HG03520 (cell line): ENCODE measurements around the gene ZNF438.
"Not testable (repeated sequence)": the region's sequence is repeated elsewhere in the genome, so short reads cannot be mapped to it uniquely, and the experiment has no call there.

Source experiments
- ATAC-seq: cut with Tn5 transposase; IDR thresholded peaks from one replicate; pipeline ENCODE4 v1.9.1; 2021; ENCODE audit warnings: mild to moderate bottlenecking, moderate library complexity; ENCODE audit not compliant: unreplicated experiment

The ZNF438 gene

GRCh38 chr10:30988831-30989435 is 42.7 kb downstream of the ZNF438 start:
- ATAC-seq, result no peak

GRCh38 chr10:30987463-30987862 is 44.2 kb downstream of the ZNF438 start:
- no peak for ATAC-seq

GRCh38 chr10:30986053-30986555 is 45.6 kb downstream of the ZNF438 start:
- ATAC-seq, result no peak

GRCh38 chr10:30985512-30985911 is 46.2 kb downstream of the ZNF438 start:
- no peak for ATAC-seq

GRCh38 chr10:30984563-30985328 is 46.9 kb downstream of the ZNF438 start:
- no peak for ATAC-seq

GRCh38 chr10:30983209-30983608 is 48.5 kb downstream of the ZNF438 start:
- not testable (repeated sequence) for ATAC-seq

GRCh38 chr10:30980951-30981616 is 50.6 kb downstream of the ZNF438 start:
- no peak for ATAC-seq

- ATAC-seq, result no peak
These were observed 51.7 kb downstream of the ZNF438 start for GRCh38 chr10:30979956-30980355.

- ATAC-seq, result no peak
These were observed 52.8 kb downstream of the ZNF438 start for GRCh38 chr10:30978843-30979242.

- ATAC-seq, result no peak
These were observed 54.3 kb downstream of the ZNF438 start for GRCh38 chr10:30977385-30977784.

GRCh38 chr10:30974773-30975415 is 56.8 kb downstream of the ZNF438 start:
- ATAC-seq, result no peak

- no peak for ATAC-seq
These were observed 57.3 kb downstream of the ZNF438 start for GRCh38 chr10:30974355-30974754.

- no peak for ATAC-seq
These were observed 57.9 kb downstream of the ZNF438 start for GRCh38 chr10:30973737-30974136.

- no peak for ATAC-seq
These were observed 60.8 kb downstream of the ZNF438 start for GRCh38 chr10:30970760-30971460.

GRCh38 chr10:30968711-30969110 is 63.0 kb downstream of the ZNF438 start:
- no peak for ATAC-seq

GRCh38 chr10:30967650-30968410 is 63.8 kb downstream of the ZNF438 start:
- no peak for ATAC-seq

- no peak for ATAC-seq
These were observed 67.4 kb downstream of the ZNF438 start for GRCh38 chr10:30963992-30964930.

- no peak for ATAC-seq
These were observed 69.1 kb downstream of the ZNF438 start for GRCh38 chr10:30962522-30962921.

GRCh38 chr10:30959836-30960210 is 71.8 kb downstream of the ZNF438 start:
- no peak for ATAC-seq
